ENCODE data around the gene MRS2.

DNA sequence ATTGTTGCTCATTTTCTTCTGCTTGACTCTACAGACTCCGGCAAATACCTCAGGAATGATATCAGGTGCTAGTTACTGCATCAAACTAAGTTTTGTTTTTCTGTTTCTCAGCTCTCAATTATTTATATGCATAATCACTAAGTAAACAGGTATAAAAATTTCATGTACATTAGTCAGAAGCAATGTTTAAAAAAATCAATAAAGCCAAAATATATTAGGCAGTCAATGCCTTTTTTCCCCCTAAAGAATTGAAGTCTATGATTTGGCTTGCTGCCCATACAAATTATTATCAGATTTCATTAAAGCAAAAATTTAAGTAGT lies 20.6 kb upstream of the MRS2 start:
- TF ChIP-seq, protein P1, sequence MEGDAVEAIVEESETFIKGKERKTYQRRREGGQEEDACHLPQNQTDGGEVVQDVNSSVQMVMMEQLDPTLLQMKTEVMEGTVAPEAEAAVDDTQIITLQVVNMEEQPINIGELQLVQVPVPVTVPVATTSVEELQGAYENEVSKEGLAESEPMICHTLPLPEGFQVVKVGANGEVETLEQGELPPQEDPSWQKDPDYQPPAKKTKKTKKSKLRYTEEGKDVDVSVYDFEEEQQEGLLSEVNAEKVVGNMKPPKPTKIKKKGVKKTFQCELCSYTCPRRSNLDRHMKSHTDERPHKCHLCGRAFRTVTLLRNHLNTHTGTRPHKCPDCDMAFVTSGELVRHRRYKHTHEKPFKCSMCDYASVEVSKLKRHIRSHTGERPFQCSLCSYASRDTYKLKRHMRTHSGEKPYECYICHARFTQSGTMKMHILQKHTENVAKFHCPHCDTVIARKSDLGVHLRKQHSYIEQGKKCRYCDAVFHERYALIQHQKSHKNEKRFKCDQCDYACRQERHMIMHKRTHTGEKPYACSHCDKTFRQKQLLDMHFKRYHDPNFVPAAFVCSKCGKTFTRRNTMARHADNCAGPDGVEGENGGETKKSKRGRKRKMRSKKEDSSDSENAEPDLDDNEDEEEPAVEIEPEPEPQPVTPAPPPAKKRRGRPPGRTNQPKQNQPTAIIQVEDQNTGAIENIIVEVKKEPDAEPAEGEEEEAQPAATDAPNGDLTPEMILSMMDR (IDR thresholded peaks at IDR 0.05), result no peak
- no peak for TF ChIP-seq POLR2A (IDR thresholded peaks at IDR 0.05)
